GM13977 (cell line): ENCODE results near the gene SEPTIN8.

Source experiments
- DNase-seq: peaks from one replicate; pipeline ENCODE4 v3.0.0; 2012; ENCODE audit warnings: low spot score
- CTCF ChIP-seq: IDR thresholded peaks from 2 replicates; pipeline ENCODE4 v1.5.1; 2012; ENCODE audit warnings: mild to moderate bottlenecking, control low read depth; ENCODE audit not compliant: insufficient read depth; ENCODE audit errors: extremely low read depth, missing control alignments
- in situ Hi-C: fragments of 300-500 bp; cut with MboI; formaldehyde crosslinking; loops from one replicate; pipeline ENCODE4 v1.12.0; 2022; ENCODE audit warnings: low sequenced_read_pairs, low pct_unique_long_range_greater_than_20kb, mixed read lengths, inconsistent platforms; ENCODE audit not compliant: unreplicated experiment

Gene SEPTIN8

GRCh38 chr5:132775476-132775961 lies 1.5 kb downstream of the SEPTIN8 start:
- DNase-seq, result no peak
- no peak for TF ChIP-seq CTCF
- in situ Hi-C loops, result no loop called here

- DNase-seq, result no peak
- no peak for TF ChIP-seq CTCF
- in situ Hi-C loops, result no loop called here
These were observed 2.1 kb downstream of the SEPTIN8 start for GRCh38 chr5:132774896-132775295.

GRCh38 chr5:132774406-132774805 lies 2.6 kb downstream of the SEPTIN8 start:
- DNase-seq, result no peak
- in situ Hi-C loops, result no loop called here
- TF ChIP-seq CTCF, result no peak

- DNase-seq, result no peak
- in situ Hi-C loops, result no loop called here
- no peak for TF ChIP-seq CTCF
These were observed 3.3 kb downstream of the SEPTIN8 start for GRCh38 chr5:132773601-132774355.

- no peak for TF ChIP-seq CTCF
- in situ Hi-C loops, result no loop called here
- no peak for DNase-seq
These were observed 3.9 kb downstream of the SEPTIN8 start for GRCh38 chr5:132773114-132773513.

GRCh38 chr5:132772291-132773070 lies 4.6 kb downstream of the SEPTIN8 start:
- no peak for TF ChIP-seq CTCF
- no peak for DNase-seq
- in situ Hi-C loops, result no loop called here
